GM10266 (cell line): Measurements from ENCODE around the gene RBM48.

Experiments
- DNase-seq: peaks from one replicate; pipeline ENCODE4 v3.0.0; 2012; ENCODE audit errors: extremely low spot score
- CTCF ChIP-seq: IDR thresholded peaks from 2 replicates; pipeline ENCODE4 v1.5.1; 2012; ENCODE audit warnings: mild to moderate bottlenecking, low read depth; ENCODE audit not compliant: control insufficient read depth, insufficient read depth; ENCODE audit errors: missing control alignments

RBM48 gene

GRCh38 chr7:92498557-92498956, 30.0 kb upstream of the RBM48 start:
- no peak for TF ChIP-seq CTCF
- DNase-seq: no peak

GRCh38 chr7:92503767-92504166, 24.8 kb upstream of the RBM48 start:
- no peak for TF ChIP-seq CTCF
- DNase-seq: no peak

- DNase-seq: no peak
- TF ChIP-seq CTCF: no peak
These were observed 24.0 kb upstream of the RBM48 start for GRCh38 chr7:92504563-92504962.

- DNase-seq: no peak
- TF ChIP-seq CTCF: no peak
These were observed 22.2 kb upstream of the RBM48 start for GRCh38 chr7:92506363-92506762.

- DNase-seq: no peak
- TF ChIP-seq CTCF: no peak
These were observed 19.6 kb upstream of the RBM48 start for GRCh38 chr7:92508946-92509345.

- no peak for TF ChIP-seq CTCF
- DNase-seq: no peak
These were observed 15.3 kb upstream of the RBM48 start for GRCh38 chr7:92513167-92513902.

- no peak for DNase-seq
- TF ChIP-seq CTCF: no peak
These were observed 11.0 kb upstream of the RBM48 start for GRCh38 chr7:92517631-92518030.
